GM06990 (cell line): ENCODE data around the gene HAS3.

ENCODE experiments used
- DNase-seq: peaks from one replicate; pipeline ENCODE4 v3.0.0-alpha.2; 2011; ENCODE audit not compliant: insufficient read length; ENCODE audit errors: extremely low read depth
- H3K27me3 ChIP-seq: replicated peaks from 2 replicates; pipeline ENCODE4 v1.6.0; 2011; ENCODE audit warnings: low read length; ENCODE audit not compliant: control insufficient read depth, insufficient read depth
- H3K36me3 ChIP-seq: 2 replicates; pipeline ENCODE4 v1.5.1; 2011; ENCODE audit warnings: low read length; ENCODE audit not compliant: control insufficient read depth, insufficient read depth
- H3K4me3 ChIP-seq: replicated peaks from 2 replicates; pipeline ENCODE4 v1.5.1; 2011; ENCODE audit warnings: low read depth, mild to moderate bottlenecking, control low read depth, low read length
- TF ChIP-seq, protein P1 (sequence below): IDR thresholded peaks from 2 replicates; pipeline ENCODE4 v1.5.1; 2011; ENCODE audit warnings: low read length, control low read depth, mild to moderate bottlenecking, inconsistent platforms; ENCODE audit not compliant: insufficient read depth, poor library complexity, severe bottlenecking

The HAS3 gene

DNA sequence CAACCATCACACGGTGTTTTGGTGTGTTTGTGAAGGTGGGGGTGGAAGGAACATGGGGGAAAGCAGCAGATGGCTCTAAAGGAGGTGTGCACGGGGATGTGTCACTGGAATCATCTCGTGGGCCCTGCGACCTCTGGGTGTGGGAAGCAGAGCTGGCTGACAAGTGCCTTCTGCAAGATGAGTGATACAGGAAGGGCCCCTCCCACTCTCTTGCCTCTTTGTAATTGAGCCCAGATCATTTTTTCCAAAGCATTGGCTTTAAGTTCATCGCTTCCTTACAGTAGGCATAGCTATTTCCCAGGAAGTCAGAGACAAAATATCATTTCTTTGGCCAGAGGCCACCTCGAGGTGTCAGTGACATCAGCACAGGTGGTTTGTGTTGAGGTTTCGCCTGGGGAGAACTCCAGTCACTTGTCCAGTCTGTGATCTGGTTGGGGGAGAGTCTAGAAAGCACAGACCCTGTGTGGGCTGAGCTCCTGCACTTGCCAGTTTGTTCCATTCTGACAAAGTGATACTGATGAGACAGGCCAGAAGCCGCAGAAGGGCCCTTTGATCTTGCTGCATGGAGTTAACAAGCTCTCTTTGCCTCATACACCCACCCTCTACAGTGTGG, 60.9 kb downstream of the HAS3 start:
- Histone ChIP-seq H3K36me3 (peaks cover 14% of the 10 kb centered on the region), H3K4me3 (no peak overlapping the region), H3K27me3 (no peaks in the 10 kb centered on the region)
- no peak for DNase-seq
- TF ChIP-seq, protein P1, sequence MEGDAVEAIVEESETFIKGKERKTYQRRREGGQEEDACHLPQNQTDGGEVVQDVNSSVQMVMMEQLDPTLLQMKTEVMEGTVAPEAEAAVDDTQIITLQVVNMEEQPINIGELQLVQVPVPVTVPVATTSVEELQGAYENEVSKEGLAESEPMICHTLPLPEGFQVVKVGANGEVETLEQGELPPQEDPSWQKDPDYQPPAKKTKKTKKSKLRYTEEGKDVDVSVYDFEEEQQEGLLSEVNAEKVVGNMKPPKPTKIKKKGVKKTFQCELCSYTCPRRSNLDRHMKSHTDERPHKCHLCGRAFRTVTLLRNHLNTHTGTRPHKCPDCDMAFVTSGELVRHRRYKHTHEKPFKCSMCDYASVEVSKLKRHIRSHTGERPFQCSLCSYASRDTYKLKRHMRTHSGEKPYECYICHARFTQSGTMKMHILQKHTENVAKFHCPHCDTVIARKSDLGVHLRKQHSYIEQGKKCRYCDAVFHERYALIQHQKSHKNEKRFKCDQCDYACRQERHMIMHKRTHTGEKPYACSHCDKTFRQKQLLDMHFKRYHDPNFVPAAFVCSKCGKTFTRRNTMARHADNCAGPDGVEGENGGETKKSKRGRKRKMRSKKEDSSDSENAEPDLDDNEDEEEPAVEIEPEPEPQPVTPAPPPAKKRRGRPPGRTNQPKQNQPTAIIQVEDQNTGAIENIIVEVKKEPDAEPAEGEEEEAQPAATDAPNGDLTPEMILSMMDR, result no peak

DNA sequence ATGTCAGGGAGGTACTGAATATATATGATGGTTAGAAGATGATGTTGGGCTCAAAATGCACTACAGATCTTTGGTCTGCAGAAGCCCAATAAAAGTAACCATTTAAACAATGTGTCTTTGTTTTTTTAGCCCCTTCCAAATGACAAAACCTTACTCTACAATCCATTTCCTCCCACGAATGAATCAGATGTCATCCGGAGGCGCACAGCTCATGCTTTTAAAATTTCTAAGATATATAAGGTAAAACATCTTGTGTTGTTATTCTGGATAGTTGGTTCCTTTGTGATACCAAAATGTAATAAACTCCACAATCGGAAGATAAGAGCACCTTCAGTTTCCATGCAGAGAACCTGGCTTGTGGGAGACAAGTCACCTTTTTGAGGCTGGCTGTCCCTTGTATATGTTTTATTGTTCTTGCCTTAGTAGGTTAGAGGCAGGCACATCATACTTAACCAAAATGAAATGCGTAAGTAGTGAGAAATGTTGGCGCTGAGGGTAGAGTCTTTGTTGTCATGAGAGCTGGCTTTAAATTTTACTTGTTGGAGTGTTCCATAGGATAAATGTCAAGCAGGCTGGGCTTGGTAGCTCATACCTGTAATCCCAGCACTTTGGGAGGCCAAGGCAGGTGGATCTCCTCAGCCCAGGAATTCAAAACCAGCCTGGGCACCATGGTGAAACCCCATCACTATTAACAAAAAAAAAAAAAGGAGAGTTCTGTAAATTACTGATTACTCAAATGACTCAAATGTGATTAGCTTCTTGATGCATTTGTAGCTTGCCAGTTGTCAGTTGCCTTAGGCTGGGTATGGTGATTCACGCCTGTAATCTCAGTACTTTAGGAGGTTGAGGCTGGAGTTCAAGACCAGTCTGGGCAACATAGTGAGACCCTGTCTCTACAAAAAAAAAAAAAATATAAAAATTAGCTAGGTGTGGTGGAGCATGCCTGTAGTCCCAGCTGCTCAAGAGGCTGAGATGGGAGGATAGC, 61.8 kb downstream of the HAS3 start:
- Histone ChIP-seq H3K27me3 (no peaks in the 10 kb centered on the region), H3K36me3 (peaks cover 11% of the 10 kb centered on the region), H3K4me3 (no peak overlapping the region)
- DNase-seq, result no peak
- TF ChIP-seq, protein P1, result no peak
